Measurements from ENCODE around the gene COL28A1. TPM values are rescaled to one million over a fixed set of nuclear protein-coding genes. Genes with fewer than 3 reads are reported as not detected.

COL28A1 gene
- total RNA-seq, 1 experiment from 2014 or later, result 0.81 TPM

- no peak for DNase-seq (ENCODE audit: low spot score)
- Mint-ChIP-seq H3K36me3 (no peaks in the 10 kb centered on the region), H3K4me1 (no peaks in the 10 kb centered on the region), H3K27ac (no peak overlapping the region), H3K27me3 (ENCODE audit: low read depth) (no peaks in the 10 kb centered on the region), H3K4me3 (no peak overlapping the region), H3K9me3 (peaks cover 6% of the 10 kb centered on the region)
- ATAC-seq, result no peak
- CTCF ChIA-PET, result no interaction called here
- TF ChIP-seq ZNF512 (CRISPR knock-in tag; IDR thresholded peaks at IDR 0.05; ENCODE audit: borderline replicate concordance) (no peak), ATF6 (CRISPR knock-in tag; IDR thresholded peaks at IDR 0.05) (no peak), AR (CRISPR knock-in tag; IDR thresholded peaks at IDR 0.05) (no peak), NR3C1 (CRISPR knock-in tag; conservative IDR thresholded peaks at IDR 0.05; ENCODE audit: low read depth) (no peak), ERG (CRISPR knock-in tag; IDR thresholded peaks at IDR 0.05) (no peak), TCF7 (CRISPR knock-in tag; IDR thresholded peaks at IDR 0.05; ENCODE audit: low read depth) (no peak), EMX1 (CRISPR knock-in tag; IDR thresholded peaks at IDR 0.05) (no peak), ZNF671 (CRISPR knock-in tag; IDR thresholded peaks at IDR 0.05) (no peak), E2F1 (CRISPR knock-in tag; IDR thresholded peaks at IDR 0.05) (no peak), ATF3 (CRISPR knock-in tag; conservative IDR thresholded peaks at IDR 0.05) (no peak), ZNF396 (CRISPR knock-in tag; IDR thresholded peaks at IDR 0.05; ENCODE audit: borderline replicate concordance) (no peak)
- POLR2A ChIA-PET, result interaction anchor here (0.6 kb wide), 1 partner anchor 864 kb away, joined by 4 read pairs; no protein-coding TSS in a partner anchor
Observed at GRCh38 chr7:7526006-7526405, 9.7 kb downstream of the COL28A1 start.

GRCh38 chr7:7524121-7524520 is 11.6 kb downstream of the COL28A1 start:
- no peak for TF ChIP-seq NR1H2 (CRISPR knock-in tag; IDR thresholded peaks at IDR 0.05)
- no peak for TF ChIP-seq IRF2 (CRISPR knock-in tag; IDR thresholded peaks at IDR 0.05; ENCODE audit: borderline replicate concordance, low read depth)
- no peak for TF ChIP-seq PRDM15 (CRISPR knock-in tag; IDR thresholded peaks at IDR 0.05)
- no peak for TF ChIP-seq ZMAT4 (CRISPR knock-in tag; IDR thresholded peaks at IDR 0.05)
- TF ChIP-seq ZNF512 (CRISPR knock-in tag; IDR thresholded peaks at IDR 0.05; ENCODE audit: borderline replicate concordance), result no peak
- Mint-ChIP-seq H3K4me3 (no peak overlapping the region), H3K36me3 (no peaks in the 10 kb centered on the region), H3K27ac (no peak overlapping the region), H3K4me1 (no peaks in the 10 kb centered on the region), H3K9me3 (peaks cover 6% of the 10 kb centered on the region), H3K27me3 (ENCODE audit: low read depth) (no peaks in the 10 kb centered on the region)
- CTCF ChIA-PET, result interaction anchor here (1.2 kb wide), 1 partner anchor 11 kb away, joined by 3 read pairs; no protein-coding TSS in a partner anchor
- DNase-seq (ENCODE audit: low spot score) (no peak), ATAC-seq (no peak)
- POLR2A ChIA-PET, result no interaction called here
